GM19438 (cell line): Measurements from ENCODE around the gene TPCN1.

Experiments used
- ATAC-seq: cut with Tn5 transposase; IDR thresholded peaks from one replicate; pipeline ENCODE4 v1.9.1; 2021; ENCODE audit warnings: low read depth; ENCODE audit not compliant: unreplicated experiment

TPCN1 gene

DNA sequence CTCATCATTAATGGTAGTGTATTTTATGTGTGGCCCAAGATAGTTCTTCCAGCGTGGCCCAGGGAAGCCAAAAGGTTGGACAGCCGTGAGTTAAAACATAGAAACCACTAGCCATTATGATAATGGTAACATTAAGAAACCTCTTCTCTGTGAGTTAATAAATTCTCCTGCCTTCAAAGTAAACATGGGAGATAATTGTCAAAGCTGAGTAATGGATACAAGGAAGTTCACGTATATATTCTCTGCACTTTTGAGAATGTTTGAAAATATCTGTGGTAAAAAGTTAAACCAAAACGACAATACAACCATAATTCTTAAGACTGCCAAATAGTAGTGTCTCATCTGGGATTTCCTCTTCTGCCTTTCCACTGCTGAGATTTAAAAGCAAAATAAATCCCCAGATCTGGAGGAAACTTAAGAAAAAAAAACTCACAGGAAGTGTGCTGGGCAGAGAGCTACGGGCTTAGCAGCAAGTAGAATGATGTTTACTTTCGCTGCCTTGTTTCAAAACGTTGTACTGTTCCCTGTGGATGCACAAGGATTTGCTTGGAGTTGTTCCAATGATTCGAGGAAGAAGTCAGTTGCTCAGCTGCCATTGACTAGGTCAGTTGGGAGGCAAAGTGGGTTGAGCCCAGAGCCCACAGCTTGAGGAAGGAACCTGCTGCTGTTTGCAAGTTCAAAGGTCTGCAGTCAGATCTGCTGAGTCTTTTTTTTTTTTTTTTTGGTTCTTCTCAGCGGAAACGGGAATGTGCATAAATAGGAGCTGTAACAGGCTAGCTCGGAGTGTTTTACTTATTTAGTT is 1.7 kb downstream of the TPCN1 start:
- ATAC-seq: no peak

DNA sequence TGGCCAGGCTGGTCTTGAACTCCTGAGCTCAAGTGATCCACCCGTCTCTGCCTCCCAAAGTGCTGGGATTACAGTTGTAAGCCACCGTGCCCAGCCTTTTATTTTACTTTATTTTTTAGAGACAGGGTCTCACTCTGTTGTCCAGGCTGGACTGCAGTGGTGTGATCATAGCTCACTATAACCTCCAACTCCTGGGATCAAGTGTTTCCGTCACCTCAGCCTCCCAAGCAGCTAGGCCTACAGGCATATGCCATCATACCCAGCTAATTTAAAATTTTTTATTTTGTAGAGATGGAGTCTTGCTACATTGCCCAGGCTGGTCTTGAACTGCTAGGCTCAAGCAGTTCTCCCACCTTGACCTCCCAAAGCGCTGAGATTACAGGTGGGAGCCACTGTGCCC is 3.7 kb downstream of the TPCN1 start:
- no peak for ATAC-seq

DNA sequence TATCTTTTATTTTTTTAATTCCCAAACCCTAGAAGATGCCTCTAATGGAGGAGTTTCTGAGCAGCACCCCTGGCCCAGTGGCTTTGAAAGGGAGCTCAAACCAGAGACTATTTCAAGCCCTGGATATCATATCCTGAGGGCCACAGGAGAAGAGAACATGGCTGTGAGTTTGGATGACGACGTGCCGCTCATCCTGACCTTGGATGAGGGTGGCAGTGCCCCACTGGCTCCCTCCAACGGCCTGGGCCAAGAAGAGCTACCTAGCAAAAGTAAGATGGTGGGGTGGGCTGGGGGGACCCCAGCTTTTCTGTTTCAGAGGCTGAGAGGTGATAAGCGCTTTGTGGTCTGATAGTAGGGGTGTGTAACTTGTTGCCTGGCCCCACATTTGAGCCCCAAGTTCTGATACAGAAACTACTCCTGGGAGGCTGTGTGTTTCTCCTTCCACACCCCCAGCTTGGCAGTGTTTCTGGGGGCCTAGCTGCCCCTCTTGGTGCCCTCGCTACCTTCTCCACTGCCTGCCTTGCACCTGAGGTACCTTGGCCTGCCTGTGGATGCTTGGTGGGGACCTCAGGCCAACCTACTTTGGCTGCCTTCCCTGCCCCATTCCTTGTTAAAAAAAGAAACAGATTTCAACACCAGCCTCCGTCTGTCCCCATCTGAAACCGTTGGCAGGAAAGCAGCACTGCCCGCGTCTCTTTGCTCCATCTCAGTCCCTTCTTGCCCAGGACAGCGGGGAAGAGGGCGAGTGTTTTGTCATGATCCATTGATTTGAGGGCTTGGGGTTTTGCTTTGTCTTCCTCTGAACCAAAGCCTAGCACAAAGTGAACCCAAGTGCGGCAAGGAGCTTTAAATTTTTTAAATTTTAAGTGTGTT is 5.7 kb downstream of the TPCN1 start:
- ATAC-seq: no peak

DNA sequence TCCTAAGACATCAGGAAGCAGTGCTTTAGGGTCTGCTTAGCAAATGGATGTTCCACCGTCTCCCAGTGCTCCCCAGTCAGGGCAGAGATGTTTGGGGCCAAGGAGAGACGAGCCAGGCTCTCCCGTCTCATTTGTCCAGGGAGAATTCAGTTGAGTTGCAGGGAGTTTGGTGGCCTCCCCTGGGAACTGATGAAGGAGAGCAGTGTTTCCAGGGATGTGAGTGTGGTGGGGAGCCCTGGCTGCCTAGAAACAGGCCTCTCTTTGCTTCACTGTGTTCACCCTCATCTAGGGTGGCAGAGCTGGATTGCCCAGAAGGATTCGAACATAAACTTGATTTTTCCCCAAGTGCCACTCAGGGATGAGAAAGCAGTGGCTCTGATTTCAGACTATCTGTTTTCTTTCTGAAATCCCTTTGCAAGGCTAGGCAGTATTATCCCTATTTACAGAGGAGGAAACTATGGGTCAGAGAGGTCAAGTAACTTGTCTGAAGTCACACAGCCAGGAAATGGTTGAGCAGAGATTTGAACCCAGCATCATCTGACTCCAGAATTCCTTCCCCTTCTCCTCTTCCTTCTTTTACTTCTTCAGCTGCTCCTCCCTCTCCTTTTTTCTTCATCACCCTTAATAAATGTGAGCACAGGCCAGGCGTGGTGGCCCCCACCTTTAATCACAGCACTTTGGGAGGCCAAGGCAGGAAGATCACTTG is 6.6 kb downstream of the TPCN1 start:
- ATAC-seq: no peak

DNA sequence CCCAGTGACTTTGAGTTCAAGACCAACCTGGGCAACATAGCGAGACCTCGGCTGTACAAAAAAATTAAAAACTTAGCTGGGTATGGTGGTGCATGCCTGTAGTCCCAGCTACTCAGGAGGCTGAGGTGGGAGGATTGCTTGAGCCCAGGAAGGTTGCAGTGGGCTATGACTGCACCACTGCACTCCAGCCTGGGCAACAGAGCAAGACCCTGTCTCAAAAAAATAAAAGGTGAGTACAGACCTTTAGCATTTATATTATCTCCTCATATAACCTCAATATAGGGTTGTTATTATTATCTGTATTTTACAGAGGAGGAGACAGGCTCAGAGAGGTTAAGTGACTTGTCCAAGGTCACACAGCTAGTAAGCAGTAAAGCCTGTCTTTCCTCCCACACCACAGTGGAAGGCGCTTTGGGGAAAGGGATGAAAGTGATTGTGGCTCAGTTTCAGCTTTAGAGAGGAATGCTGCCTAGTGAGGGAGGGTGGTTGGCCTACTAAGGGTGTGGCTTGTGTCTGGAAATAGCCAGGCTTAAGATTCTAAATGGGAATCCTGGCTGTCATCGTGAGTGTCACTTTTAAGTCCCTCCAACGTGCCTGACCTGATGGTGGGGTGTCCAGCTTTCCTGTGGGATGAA is 7.2 kb downstream of the TPCN1 start:
- no peak for ATAC-seq

DNA sequence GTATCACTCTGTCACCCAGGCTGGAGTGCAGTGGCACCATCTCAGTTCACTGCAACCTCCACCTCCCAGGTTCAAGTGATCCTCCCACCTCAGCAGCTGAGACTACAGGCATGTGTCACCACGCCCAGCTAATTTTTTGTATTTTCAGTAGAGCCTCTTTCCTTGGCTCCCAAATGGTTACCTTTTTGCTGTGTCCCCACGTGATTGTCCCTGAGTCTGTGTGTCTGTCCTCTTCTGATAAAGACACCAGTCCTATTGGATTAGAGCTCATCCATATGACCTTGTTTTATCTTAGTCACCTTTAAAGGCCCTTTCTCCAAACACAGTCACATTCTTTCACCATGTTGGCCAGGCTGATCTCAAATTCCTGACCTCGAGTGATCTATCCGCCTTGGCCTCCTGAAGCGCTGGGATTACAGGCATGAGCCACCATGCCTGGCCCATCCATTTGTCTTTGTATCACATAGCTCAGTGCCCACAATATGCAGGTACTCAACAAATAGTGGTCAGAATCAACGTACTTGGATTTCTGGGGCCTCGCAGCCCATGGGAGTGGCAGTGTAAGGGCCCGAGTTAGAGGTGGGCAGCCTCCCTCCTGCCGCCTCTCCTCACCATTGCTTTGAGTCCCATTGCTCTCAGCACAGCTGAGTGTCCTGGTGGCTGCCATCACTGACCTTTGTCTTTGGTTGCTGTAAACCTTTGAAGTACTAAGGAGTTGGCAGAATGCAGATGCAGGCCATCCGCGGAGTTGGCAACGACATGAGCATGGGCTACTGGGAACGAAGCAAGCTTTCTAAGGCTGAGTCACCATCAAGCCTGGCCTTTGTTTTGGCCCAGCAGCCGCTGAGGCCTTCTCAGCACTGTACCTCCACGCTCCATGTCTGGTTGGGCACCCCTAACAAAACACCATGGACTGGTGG is 9.3 kb downstream of the TPCN1 start:
- ATAC-seq: peak; percentile 8

DNA sequence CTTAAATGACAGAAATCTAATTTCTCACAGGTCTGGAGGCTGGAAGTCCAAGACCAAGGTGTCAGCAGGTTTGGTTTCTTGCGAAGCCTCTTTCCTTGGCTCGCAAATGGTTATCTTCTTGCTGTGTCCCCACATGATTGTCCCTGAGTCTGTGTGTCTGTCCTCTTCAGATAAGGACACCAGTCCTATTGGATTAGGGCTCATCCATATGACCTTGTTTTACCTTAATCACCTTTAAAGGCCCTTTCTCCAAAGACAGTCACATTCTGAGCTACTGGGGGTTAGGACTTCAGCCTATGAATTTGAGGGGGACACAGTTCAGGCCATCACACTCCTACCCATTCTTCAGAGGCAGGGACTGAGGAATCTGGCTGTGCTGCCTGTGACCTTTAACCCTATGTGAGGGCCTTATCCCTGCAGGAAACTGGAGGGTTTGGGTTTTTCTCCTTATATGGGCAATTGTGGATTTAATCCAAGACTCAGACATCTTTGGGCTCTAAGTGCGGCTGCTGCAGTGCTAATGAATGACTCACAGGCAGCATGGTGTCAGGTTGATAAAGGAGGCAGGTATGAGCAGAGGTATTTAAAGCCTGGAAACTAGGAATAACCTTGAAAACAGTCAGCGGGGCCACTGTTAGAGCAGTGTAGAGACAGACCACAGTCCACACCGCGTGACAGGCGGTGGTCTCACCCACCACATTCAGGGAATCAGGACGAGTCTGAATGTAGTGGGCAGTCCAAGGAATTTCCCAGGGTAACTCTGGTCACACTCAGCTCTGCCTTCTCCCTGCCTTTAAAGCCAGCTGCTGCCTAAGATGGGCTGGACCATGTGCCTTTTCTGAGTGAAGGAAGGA is 10.2 kb downstream of the TPCN1 start:
- ATAC-seq: no peak

DNA sequence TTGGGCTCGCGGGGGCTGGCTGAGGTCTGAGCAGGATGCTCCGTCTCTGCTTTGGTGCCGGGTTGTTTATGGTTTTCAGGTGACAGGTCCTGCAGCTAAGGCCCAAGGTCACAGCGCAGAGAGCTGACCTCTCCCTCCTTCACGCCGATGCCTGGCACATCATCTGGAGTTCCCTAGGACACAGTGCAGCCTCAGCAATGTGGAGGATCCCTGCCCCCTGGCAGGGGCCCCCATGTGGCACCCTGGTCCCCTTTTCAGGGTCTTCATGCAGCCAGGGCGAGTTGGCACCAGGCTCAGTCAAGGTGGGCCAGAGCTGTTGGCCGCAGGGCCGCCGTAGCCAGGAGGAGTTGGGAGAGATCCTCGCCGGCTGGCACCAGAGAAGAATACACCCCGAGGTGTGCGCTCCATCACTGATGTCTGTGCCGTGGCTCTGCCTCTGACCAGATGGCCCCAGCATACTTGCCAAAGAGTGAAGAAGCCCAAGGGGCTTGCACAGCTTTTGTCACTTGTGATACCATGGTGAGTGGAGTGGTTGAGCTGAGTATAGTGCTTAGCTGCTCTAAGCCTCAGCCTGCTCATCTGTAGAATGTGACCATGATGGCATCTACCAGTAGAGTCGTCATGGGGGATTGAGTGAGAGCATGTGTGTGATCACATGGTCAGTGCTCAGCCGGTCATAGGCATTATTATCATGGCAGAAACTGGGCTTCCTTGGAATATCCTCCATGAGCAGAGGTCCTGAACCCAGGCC is 11.0 kb downstream of the TPCN1 start:
- ATAC-seq: no peak

DNA sequence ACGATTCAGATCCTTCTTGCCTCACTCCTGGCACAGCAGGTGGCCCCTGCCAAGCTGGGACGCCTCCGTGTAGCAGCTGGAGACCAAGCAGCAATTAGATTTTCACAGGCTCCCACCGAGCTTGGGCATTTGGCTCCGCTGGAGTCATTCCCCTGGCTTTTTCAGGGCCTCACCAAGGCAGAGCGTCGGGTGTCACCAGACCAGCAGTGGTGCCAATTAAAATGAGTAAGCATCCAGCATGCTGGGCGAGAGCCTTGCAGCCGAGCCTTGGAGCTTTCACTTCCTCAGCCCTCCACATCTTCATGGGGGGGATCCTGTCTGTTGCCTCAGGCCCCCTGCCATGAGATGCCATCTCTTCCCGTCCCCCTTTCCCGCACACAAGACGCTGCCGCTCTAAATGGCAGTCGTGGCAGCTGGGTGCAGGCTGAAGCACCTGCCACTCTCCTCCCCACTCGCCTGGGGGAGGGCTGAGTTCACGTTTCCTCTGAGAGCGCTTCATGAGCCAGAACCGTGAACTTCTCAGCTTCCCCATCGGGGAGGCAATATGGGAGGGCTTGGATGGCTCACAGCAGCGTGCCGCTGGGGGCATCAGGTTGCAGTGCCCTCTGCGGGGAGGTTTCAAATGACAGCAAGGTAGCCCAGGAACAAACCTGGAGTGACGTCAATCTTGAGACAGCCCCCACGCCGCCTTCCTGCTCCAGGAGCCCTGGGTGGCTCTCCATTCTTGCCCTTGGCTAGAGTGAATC is 11.7 kb downstream of the TPCN1 start:
- peak; percentile 63 for ATAC-seq

DNA sequence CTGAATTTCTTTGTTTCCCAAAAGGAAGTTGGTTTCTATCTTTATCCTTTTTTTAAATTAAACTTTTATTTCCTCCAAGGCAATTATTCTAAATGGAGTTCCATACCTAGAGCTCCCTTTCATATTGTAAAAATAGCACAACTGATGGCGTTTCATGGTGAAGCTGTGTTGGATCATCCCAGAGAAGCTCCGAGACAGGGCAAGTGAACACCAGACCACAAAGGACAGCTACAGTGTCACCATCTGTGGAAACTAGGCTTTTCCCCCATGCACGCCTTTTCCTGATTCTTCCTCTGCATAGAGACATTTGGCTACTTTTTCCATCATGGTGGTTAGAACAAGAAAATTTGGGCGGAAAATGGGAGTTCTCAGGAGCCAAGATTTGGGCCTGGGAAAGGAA is 12.7 kb downstream of the TPCN1 start:
- no peak for ATAC-seq

DNA sequence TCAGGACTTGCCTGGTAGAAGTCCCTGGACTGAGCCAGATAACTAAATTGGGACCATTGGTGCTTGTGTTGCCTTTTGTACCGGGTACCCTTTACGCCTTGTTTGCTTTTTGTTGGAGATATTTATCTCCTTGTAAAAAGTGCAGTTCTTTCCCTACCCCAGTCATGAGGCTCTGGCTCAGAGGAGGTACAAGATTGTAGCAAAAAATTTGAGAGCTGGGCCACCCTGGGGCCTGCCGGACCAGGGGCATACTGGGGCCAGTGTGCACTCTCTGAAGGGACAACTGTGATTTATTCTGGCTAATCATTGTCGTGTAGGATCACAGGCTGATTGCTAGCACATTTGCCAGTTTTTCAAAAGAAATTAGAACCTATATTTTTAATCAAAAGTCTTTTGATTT is 13.2 kb downstream of the TPCN1 start:
- no peak for ATAC-seq

DNA sequence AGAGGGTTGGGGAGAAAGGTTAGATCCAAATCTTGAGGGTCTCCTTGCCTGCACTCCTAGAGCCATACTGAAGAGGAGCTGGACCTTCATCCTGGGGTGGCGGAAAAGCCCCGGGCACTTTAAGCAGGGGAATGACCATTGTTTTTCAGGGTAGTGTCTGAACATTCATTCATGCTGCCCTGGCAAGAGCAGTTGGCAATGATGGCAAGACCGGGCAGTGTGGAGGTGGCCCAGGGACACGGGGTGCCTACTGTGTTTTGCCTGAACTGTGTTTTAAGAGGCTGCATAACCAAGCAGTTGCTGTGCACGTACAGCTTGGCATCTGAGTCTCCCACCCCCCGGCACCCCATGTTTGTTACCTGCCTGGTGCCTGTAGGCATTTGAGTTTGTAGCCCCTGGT is 14.7 kb downstream of the TPCN1 start:
- no peak for ATAC-seq

DNA sequence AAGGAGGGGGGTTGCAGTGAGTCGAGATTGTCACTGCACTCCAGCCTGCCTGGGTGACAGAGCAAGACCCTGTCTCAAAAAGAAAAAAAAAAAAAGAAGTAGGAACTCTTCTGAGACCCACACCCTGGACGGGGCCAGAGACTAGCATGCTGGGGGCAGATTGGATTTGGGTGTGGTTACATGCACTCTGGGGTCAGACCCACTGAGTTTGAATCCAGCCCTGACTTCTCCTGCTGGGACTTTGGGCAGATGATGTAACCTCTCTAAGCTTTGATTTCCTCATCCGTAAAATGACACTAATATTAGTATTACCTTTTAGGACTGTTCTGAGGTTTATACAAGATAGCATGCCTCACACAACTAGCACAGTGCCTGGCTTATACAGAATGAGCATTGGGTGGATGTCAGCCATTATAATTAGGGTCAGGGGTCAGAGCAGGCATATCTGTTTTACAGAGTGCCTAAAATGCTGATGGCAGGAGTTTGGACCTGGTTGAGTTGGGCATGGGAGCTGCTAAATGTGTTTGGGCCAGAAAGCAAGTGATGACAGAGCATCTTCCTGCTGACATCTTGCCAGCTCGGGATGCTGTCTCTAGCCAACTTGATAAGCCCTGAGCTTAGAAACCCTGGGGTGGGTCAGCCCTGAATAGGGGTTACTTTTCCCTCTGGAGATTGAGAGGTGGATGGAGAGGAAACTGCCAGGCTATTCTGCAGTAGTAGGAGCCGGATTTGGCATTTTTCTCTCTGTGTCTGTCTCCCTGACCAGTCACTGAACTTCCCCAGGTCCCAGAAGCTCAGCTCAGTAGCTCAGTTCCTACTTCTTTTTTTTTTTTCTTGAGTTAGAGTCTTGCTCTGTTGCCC is 15.5 kb downstream of the TPCN1 start:
- no peak for ATAC-seq

DNA sequence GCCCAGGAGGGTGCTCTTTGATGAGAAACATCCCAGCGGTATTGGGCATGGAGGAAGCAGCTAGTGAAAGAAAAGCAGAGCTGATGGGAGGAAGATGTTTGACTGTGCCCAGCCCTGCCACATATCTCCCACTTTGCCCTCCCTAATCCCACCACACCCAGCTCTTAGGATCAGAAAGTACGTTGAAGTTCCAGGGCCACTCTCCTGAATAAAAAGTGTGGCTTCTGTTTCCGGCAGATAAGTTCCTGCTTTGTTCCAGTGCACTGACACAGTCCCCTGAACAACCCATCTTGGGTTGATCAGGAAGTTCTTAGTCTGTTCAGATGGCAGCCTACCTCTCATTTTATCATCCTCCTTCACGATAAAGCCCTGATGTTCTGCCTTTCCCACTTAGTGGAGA is 16.5 kb downstream of the TPCN1 start:
- no peak for ATAC-seq

DNA sequence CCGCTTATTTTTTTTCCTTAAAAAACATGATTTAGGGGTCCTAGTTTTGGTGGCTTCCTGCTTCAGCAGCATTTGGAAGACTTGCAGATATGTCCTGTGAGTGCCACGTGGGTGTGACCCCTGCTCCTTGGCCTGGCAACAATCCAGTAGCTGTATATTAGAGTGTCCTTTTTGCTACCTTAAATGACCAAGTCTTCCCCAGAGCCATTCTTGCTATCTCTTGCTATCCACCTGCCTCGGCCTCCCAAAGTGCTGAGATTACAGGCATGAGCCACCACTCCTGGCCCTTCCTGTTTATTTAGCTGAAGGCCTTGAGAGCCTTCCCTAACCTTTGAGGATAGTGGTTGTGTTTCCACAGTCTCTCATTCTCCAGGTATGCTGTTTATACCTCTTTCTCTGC is 17.0 kb downstream of the TPCN1 start:
- ATAC-seq: no peak

DNA sequence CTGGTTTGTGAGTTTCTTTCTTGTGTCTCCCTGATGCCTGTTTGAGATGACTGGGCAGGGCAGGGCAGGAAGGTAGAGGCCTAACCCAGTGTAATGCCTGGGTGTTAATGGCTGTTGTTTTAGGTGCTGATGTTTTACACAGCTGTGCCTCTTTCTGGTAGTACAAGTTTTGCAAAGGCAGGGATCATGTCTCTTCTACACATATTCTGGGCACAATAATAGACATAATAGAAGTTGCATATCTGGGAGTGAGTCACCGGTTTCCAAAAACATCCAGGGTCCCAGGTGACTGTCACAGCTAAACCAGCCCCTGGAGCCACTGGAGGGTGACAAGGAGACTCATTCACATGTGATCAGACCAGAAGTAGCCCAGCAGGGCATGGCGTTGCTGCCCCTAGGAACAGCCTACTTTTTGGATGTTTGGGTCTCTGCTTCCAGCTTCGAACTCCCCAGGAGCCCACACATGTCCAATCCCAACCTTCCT is 18.1 kb downstream of the TPCN1 start:
- ATAC-seq: no peak
